Astrocyte (in vitro differentiated cells and primary cell): ENCODE results near the gene ULK4. TPM values are rescaled to one million over a fixed set of nuclear protein-coding genes. Genes with fewer than 3 reads are reported as not detected.

ENCODE experiments used
- DNase-seq: peaks from one replicate; pipeline ENCODE4 v3.0.0-alpha.2; 2010; ENCODE audit warnings: low read depth
- FAIRE-seq: peaks from 2 replicates; lab custom pipeline; 2011; peaks lifted over from hg19 to GRCh38; lab: Jason Lieb, UNC
- H2AFZ ChIP-seq: 2 replicates; pipeline ENCODE4 v1.6.0; 2012; ENCODE audit warnings: low read depth, low read length, inconsistent platforms
- H3K27ac ChIP-seq: 2 replicates; pipeline ENCODE4 v1.5.1; 2011; ENCODE audit warnings: low read depth, low read length, inconsistent platforms
- H3K27me3 ChIP-seq: 2 replicates; pipeline ENCODE4 v1.6.0; 2011; ENCODE audit warnings: low read length, inconsistent platforms; ENCODE audit not compliant: insufficient read depth
- H3K36me3 ChIP-seq: 2 replicates; pipeline ENCODE4 v1.5.1; 2011; ENCODE audit warnings: low read length, inconsistent platforms; ENCODE audit not compliant: insufficient read depth
- H3K4me1 ChIP-seq: 2 replicates; pipeline ENCODE4 v1.5.1; 2011; ENCODE audit warnings: low read length, inconsistent platforms; ENCODE audit not compliant: insufficient read depth
- H3K4me2 ChIP-seq: 2 replicates; pipeline ENCODE4 v1.6.0; 2012; ENCODE audit warnings: low read length, inconsistent platforms
- H3K4me3 ChIP-seq: 2 replicates; pipeline ENCODE4 v1.5.1; 2011; ENCODE audit warnings: low read depth, mild to moderate bottlenecking, low read length, inconsistent platforms; ENCODE audit not compliant: insufficient read depth
- H3K79me2 ChIP-seq: 2 replicates; pipeline ENCODE4 v1.6.0; 2012; ENCODE audit warnings: mild to moderate bottlenecking, low read length, inconsistent platforms; ENCODE audit not compliant: insufficient read depth
- H3K9ac ChIP-seq: 2 replicates; pipeline ENCODE4 v1.6.0; 2012; ENCODE audit warnings: mild to moderate bottlenecking, low read length, inconsistent platforms
- H3K9me3 ChIP-seq: 2 replicates; pipeline ENCODE4 v1.5.1; 2012; ENCODE audit warnings: low read depth, mild to moderate bottlenecking, low read length, inconsistent platforms; ENCODE audit not compliant: insufficient read depth
- H4K20me1 ChIP-seq: 2 replicates; pipeline ENCODE4 v1.6.0; 2012; ENCODE audit warnings: low read length, inconsistent platforms; ENCODE audit not compliant: insufficient read depth
- H3K27ac Mint-ChIP-seq: one replicate; pipeline ENCODE4 v1.8.0; 2021; ENCODE audit warnings: mild to moderate bottlenecking, mixed read lengths; ENCODE audit not compliant: unreplicated experiment
- H3K27me3 Mint-ChIP-seq: one replicate; pipeline ENCODE4 v1.8.0; 2021; ENCODE audit warnings: low read depth, mixed read lengths; ENCODE audit not compliant: unreplicated experiment
- H3K36me3 Mint-ChIP-seq: one replicate; pipeline ENCODE4 v1.8.0; 2021; ENCODE audit warnings: low read depth, mixed read lengths; ENCODE audit not compliant: unreplicated experiment
- H3K4me1 Mint-ChIP-seq: one replicate; pipeline ENCODE4 v1.8.0; 2021; ENCODE audit warnings: low read depth, mixed read lengths; ENCODE audit not compliant: unreplicated experiment
- H3K4me3 Mint-ChIP-seq: one replicate; pipeline ENCODE4 v1.8.0; 2021; ENCODE audit warnings: mild to moderate bottlenecking, moderate library complexity, mixed read lengths; ENCODE audit not compliant: unreplicated experiment
- H3K9me3 Mint-ChIP-seq: one replicate; pipeline ENCODE4 v1.8.0; 2021; ENCODE audit warnings: mild to moderate bottlenecking, mixed read lengths; ENCODE audit not compliant: unreplicated experiment
- CTCF ChIP-seq: IDR thresholded peaks from 2 replicates; pipeline ENCODE4 v1.5.1; 2011; ENCODE audit warnings: low read depth, mild to moderate bottlenecking, inconsistent platforms, low read length, moderate library complexity; ENCODE audit not compliant: insufficient read depth
- EZH2 ChIP-seq: IDR thresholded peaks from 2 replicates; pipeline ENCODE4 v1.6.1; 2012; ENCODE audit warnings: mild to moderate bottlenecking, low read length, inconsistent platforms; ENCODE audit not compliant: insufficient read depth
- total RNA-seq: library from RNA; stranded (reverse); gene quantifications from 2 replicates; pipeline ENCODE4 v1.2.1, GENCODE V29; 2021

Gene ULK4
- total RNA-seq, 1 donor from 2014 or later = 6.6 TPM

DNA sequence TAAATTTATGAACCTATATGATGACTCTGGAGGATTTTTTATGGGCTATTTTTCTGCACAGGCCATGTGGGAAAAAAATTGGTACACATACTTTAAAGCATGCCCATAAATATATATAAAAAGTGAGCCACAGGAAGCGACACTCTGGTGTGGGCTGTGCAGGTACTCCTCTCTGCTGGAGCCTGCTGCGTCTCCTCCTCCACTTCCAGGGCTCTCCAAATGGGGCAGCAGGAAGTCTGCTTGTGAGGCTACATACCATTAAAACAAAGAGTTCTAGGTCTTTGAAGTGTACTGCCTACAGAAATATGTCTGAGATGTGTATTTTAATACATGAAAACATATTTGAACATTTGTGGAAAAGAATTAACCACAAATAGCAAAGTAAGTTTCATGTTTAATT is 627.5 kb downstream of the ULK4 start:
- H3K27ac Mint-ChIP-seq = no peak overlapping the region
- TF ChIP-seq CTCF (no peak), EZH2 (no peak)
- H3K36me3 Mint-ChIP-seq = no peaks in the 10 kb centered on the region
- FAIRE-seq = no peak
- Histone ChIP-seq H3K27me3 (no peaks in the 10 kb centered on the region), H3K4me1 (peaks cover 16% of the 10 kb centered on the region), H3K9ac (no peak overlapping the region), H2AFZ (no peak overlapping the region), H3K4me3 (no peak overlapping the region), H3K4me2 (no peak overlapping the region), H3K27ac (no peak overlapping the region), H3K9me3 (no peaks in the 10 kb centered on the region), H3K79me2 (no peaks in the 10 kb centered on the region), H4K20me1 (no peaks in the 10 kb centered on the region), H3K36me3 (no peaks in the 10 kb centered on the region)
- H3K4me1 Mint-ChIP-seq = peaks cover 24% of the 10 kb centered on the region
- no peak overlapping the region for H3K4me3 Mint-ChIP-seq
- no peaks in the 10 kb centered on the region for H3K9me3 Mint-ChIP-seq
- DNase-seq = no peak
- H3K27me3 Mint-ChIP-seq = no peaks in the 10 kb centered on the region

DNA sequence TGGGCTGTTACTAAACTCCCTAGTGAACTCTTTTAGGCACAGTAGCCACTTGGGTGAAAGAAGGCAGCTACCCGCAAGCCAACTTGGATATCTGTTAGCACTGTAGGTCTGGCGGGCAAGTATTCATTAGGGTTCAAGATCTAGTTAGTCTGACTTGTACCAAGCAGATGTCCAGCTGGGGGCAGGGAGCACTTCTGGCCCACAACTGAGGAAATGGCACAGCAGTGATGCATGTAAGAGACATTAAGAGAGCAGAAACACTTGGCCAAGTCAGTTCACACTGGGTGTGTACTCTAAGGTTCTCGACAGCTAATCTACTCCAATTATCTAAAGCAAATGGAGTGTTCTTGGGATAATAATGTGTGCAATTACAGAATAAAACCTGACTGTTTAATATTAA is 630.9 kb downstream of the ULK4 start:
- Histone ChIP-seq H3K79me2 (no peaks in the 10 kb centered on the region), H3K36me3 (no peaks in the 10 kb centered on the region), H3K27ac (peak overlapping the region; percentile 38), H3K4me3 (no peak overlapping the region), H2AFZ (no peak overlapping the region), H3K4me2 (peak overlapping the region; percentile 24), H3K9me3 (no peaks in the 10 kb centered on the region), H3K9ac (no peak overlapping the region), H4K20me1 (no peaks in the 10 kb centered on the region), H3K4me1 (peaks cover 24% of the 10 kb centered on the region), H3K27me3 (no peaks in the 10 kb centered on the region)
- no peak for TF ChIP-seq CTCF
- TF ChIP-seq EZH2 = no peak
- no peak overlapping the region for H3K4me3 Mint-ChIP-seq
- no peaks in the 10 kb centered on the region for H3K36me3 Mint-ChIP-seq
- no peak overlapping the region for H3K27ac Mint-ChIP-seq
- DNase-seq (no peak), FAIRE-seq (no peak)
- H3K27me3 Mint-ChIP-seq = no peaks in the 10 kb centered on the region
- H3K9me3 Mint-ChIP-seq = no peaks in the 10 kb centered on the region
- H3K4me1 Mint-ChIP-seq = peaks cover 36% of the 10 kb centered on the region

GRCh38 chr3:41330465-41330864 is 631.4 kb downstream of the ULK4 start:
- Histone ChIP-seq H3K4me3 (no peak overlapping the region), H3K4me1 (peaks cover 24% of the 10 kb centered on the region), H3K27me3 (no peaks in the 10 kb centered on the region), H3K36me3 (no peaks in the 10 kb centered on the region), H4K20me1 (no peaks in the 10 kb centered on the region), H2AFZ (no peak overlapping the region), H3K27ac (peak overlapping the region; percentile 38), H3K79me2 (no peaks in the 10 kb centered on the region), H3K4me2 (peak overlapping the region; percentile 24), H3K9me3 (no peaks in the 10 kb centered on the region), H3K9ac (no peak overlapping the region)
- no peak for FAIRE-seq
- peak; percentile 50 for DNase-seq
- Mint-ChIP-seq H3K27ac (peak overlapping the region; percentile 83), H3K4me3 (no peak overlapping the region), H3K27me3 (no peaks in the 10 kb centered on the region), H3K36me3 (no peaks in the 10 kb centered on the region), H3K4me1 (peaks cover 36% of the 10 kb centered on the region), H3K9me3 (no peaks in the 10 kb centered on the region)
- TF ChIP-seq CTCF (no peak), EZH2 (no peak)
